HG03442 (cell line): Measurements from ENCODE around the gene KIF2A.
"Not testable (repeated sequence)": the region's sequence is repeated elsewhere in the genome, so short reads cannot be mapped to it uniquely, and the experiment has no call there.

Experiments used
- ATAC-seq: cut with Tn5 transposase; IDR thresholded peaks from one replicate; pipeline ENCODE4 v1.9.1; 2021; ENCODE audit warnings: mild to moderate bottlenecking, moderate library complexity; ENCODE audit not compliant: unreplicated experiment

KIF2A gene

GRCh38 chr5:62289813-62290212 is 16.2 kb upstream of the KIF2A start:
- no peak for ATAC-seq

- not testable (repeated sequence) for ATAC-seq
Measured at GRCh38 chr5:62291829-62292228, 14.2 kb upstream of the KIF2A start.

- ATAC-seq = no peak
Measured at GRCh38 chr5:62296998-62297397, 9.0 kb upstream of the KIF2A start.

- ATAC-seq = no peak
Measured at GRCh38 chr5:62298118-62298517, 7.9 kb upstream of the KIF2A start.

- no peak for ATAC-seq
Measured at GRCh38 chr5:62299101-62299500, 6.9 kb upstream of the KIF2A start.

GRCh38 chr5:62299600-62299999 is 6.4 kb upstream of the KIF2A start:
- ATAC-seq = no peak

- no peak for ATAC-seq
Measured at GRCh38 chr5:62305358-62305714, 670 bp upstream of the KIF2A start.

GRCh38 chr5:62306323-62306895 is 403 bp downstream of the KIF2A start:
- ATAC-seq = peak; percentile 14

- ATAC-seq = no peak
Measured at GRCh38 chr5:62306896-62307689, 1.1 kb downstream of the KIF2A start.

- no peak for ATAC-seq
Measured at GRCh38 chr5:62308439-62308838, 2.4 kb downstream of the KIF2A start.

- ATAC-seq = no peak
Measured at GRCh38 chr5:62309107-62309506, 3.1 kb downstream of the KIF2A start.

GRCh38 chr5:62310426-62311143 is 4.6 kb downstream of the KIF2A start:
- no peak for ATAC-seq

GRCh38 chr5:62312036-62312435 is 6.0 kb downstream of the KIF2A start:
- no peak for ATAC-seq

- no peak for ATAC-seq
Measured at GRCh38 chr5:62312674-62313073, 6.7 kb downstream of the KIF2A start.

- ATAC-seq = no peak
Measured at GRCh38 chr5:62314213-62314830, 8.3 kb downstream of the KIF2A start.

GRCh38 chr5:62315376-62316175 is 9.6 kb downstream of the KIF2A start:
- ATAC-seq = no peak

GRCh38 chr5:62316176-62316502 is 10.1 kb downstream of the KIF2A start:
- ATAC-seq = no peak

GRCh38 chr5:62317810-62318209 is 11.8 kb downstream of the KIF2A start:
- no peak for ATAC-seq

GRCh38 chr5:62322484-62322883 is 16.5 kb downstream of the KIF2A start:
- no peak for ATAC-seq

GRCh38 chr5:62326302-62326701 is 20.3 kb downstream of the KIF2A start:
- peak; percentile 69 for ATAC-seq

GRCh38 chr5:62326702-62327101 is 20.7 kb downstream of the KIF2A start:
- ATAC-seq = no peak
